Lower leg skin (tissue), 4 donors: Measurements from ENCODE around the gene MS4A10. TPM values are rescaled to one million over a fixed set of nuclear protein-coding genes. Genes with fewer than 3 reads are reported as not detected.

Experiments
- DNase-seq, 2 donors: peaks; one replicate each; pipeline ENCODE4 v3.0.0-alpha.2; 2019; ENCODE audit warnings: low spot score in 2 of 2
- H3K4me3 ChIP-seq: fragments of 200-600 bp; sonication (generic); 2 replicates; pipeline ENCODE4 v1.5.1; 2017; ENCODE audit warnings: mild to moderate bottlenecking, low read depth; ENCODE audit not compliant: poor library complexity, severe bottlenecking
- POLR2A ChIP-seq, 2 donors: fragments of 450-650 bp; IDR thresholded peaks; one replicate each; pipeline ENCODE4 v1.6.1; 2016 to 2017; ENCODE audit warnings: antibody characterized with exemption in 2 of 2, mild to moderate bottlenecking in 1 of 2, moderate library complexity in 1 of 2
- WGBS, 2 donors: methylation state at CpG; one replicate each; pipeline ENCODE4 v1.1.5; 2018; 5-methylcytosine and 5-hydroxymethylcytosine counted together
- intact Hi-C: fragments of 100-400 bp; cut with DNase I; formaldehyde crosslinking; loops from one replicate; pipeline ENCODE4 v1.15.0; 2023; ENCODE audit warnings: low total_unique reads
- total RNA-seq, 4 donors: library from RNA; depleted of rRNA; stranded (reverse); fragments of >200 nt; gene quantifications; one replicate each; pipeline ENCODE4 v1.1.0, GENCODE V29; 2016
- TF ChIP-seq, protein P1 (sequence below), 3 donors: fragments of 450-650 bp; IDR thresholded peaks; one replicate each; pipeline ENCODE4 v1.5.1; 2016; ENCODE audit warnings: antibody characterized with exemption in 3 of 3, mild to moderate bottlenecking in 3 of 3, moderate library complexity in 2 of 3

Gene MS4A10
- total RNA-seq, 4 donors from 2014 or later, result not detected

DNA sequence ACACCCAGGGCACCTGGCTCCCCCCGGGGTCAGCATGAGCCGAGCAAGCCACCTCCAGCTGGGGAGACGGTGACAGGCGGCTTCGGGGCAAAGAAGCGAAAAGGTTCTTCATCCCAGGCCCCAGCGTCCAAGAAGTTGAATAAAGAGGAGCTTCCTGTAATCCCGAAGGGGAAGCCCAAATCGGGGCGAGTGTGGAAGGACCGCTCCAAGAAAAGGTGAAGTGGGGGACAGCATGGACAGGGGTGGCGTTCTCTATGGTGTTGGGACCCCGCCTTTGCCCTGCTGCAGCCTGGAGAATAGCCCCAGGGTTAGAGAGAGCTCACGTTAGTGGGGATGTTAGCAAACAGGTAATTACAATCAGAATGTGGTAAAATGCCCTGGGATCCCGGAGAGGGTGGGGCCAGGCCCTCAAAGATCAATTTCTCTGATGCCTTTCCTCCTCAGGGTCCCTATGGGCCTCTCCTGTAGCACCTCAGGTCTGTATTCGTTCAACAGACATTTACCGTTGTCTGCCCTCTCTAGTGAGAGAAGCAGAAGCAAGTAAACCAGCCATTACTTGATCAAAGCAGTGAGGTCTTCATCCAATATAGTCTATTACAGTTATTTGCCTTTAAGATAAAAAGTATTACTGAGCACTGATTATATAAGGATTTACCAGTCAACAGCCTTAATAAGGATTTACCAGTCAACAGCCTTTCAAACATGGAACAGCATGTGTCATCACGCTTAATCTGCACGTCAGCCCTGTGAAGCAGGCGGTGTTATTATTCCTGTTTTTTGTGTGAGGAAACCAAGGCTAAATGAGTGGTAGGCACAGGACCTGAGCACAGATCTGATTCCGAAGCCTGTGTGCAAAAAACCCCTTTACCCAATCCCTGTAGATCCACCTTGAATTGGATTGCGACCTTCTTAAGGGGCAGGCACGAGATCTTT is 57.8 kb downstream of the MS4A10 start:
- intact Hi-C loops, result loop anchor here (5.0 to 10.0 kb wide), 2 partner anchors 39 to 292 kb away; no protein-coding TSS in a partner anchor
- H3K4me3 ChIP-seq, result peak overlapping the region; percentile 61
- 11 to 13% methylated on average over 21 to 23 of the region's 23 CpGs for WGBS, 2 donors
- no peak for TF ChIP-seq POLR2A (IDR thresholded peaks at IDR 0.05)
- TF ChIP-seq, protein P1, sequence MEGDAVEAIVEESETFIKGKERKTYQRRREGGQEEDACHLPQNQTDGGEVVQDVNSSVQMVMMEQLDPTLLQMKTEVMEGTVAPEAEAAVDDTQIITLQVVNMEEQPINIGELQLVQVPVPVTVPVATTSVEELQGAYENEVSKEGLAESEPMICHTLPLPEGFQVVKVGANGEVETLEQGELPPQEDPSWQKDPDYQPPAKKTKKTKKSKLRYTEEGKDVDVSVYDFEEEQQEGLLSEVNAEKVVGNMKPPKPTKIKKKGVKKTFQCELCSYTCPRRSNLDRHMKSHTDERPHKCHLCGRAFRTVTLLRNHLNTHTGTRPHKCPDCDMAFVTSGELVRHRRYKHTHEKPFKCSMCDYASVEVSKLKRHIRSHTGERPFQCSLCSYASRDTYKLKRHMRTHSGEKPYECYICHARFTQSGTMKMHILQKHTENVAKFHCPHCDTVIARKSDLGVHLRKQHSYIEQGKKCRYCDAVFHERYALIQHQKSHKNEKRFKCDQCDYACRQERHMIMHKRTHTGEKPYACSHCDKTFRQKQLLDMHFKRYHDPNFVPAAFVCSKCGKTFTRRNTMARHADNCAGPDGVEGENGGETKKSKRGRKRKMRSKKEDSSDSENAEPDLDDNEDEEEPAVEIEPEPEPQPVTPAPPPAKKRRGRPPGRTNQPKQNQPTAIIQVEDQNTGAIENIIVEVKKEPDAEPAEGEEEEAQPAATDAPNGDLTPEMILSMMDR (IDR thresholded peaks at IDR 0.05), result no peak
- no peak for DNase-seq

DNA sequence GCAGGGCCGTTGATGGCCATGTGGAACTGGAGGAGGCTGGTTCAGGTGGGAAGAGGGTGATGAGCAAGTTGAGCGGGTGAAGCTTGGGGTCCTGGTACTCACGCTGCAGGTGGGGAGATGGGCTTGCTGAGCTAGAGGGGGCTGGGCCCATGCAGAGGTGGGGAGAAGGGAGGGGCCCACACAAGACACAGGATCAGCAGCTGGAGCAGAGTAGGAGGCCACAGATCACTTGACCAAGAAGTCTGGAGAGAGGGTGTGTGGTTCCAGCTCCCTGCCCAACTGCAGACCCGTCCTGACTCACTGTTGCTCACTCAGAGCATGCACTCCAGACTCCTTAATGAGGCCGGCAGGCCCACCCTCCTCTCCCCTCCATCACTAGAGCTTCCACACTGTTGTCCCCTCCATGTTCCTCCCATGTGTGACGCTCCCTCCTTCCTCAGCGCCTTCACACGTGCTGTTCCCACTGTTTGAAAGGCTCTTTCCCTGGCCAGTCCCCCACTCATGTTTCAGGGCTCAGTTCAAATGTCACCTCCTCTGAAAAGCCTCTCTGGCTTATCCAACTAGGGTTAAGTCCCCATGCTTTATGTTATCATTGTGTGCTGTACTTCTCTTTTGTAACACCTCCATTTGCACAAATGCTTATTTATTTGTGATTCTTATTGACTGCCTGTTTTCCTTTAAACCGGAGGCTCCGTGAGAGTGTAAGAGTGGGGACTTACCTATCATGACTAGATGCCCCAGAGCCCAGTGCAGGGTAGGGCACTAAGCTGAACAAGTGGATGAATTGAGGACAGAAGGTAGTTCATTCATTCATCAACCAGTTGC is 59.1 kb downstream of the MS4A10 start:
- intact Hi-C loops, result loop anchor here (5.0 to 10.0 kb wide), 2 partner anchors 38 to 291 kb away; no protein-coding TSS in a partner anchor
- WGBS, 2 donors, result 53 to 72% methylated on average over 10 of the region's 10 CpGs
- TF ChIP-seq POLR2A (IDR thresholded peaks at IDR 0.05), result no peak
- TF ChIP-seq, protein P1 (IDR thresholded peaks at IDR 0.05), result no peak

DNA sequence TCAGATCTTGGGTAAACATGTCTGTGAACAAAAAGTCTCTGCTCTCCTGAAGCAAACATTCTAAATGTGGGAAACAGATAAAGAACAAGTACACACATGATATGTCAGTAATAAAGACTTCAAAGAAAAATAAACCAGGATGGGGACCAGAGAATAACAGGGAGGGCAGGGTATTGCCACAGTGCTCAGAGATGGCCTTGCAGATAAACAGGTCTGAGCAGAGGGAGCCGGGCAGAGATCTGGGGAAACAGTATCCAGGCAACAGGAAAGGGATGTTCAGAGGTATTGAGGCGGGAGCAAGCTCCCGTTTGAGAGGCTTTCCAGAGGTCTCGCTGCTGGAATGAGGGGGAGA is 59.7 kb downstream of the MS4A10 start:
- DNase-seq, result no peak
- intact Hi-C loops, result loop anchor here (5.0 to 10.0 kb wide), 2 partner anchors 37 to 290 kb away; no protein-coding TSS in a partner anchor
- 36% methylated on average over 4 of the region's 4 CpGs for WGBS, 2 donors
- no peak for TF ChIP-seq POLR2A (IDR thresholded peaks at IDR 0.05)
- TF ChIP-seq, protein P1 (IDR thresholded peaks at IDR 0.05), result no peak
- no peak overlapping the region for H3K4me3 ChIP-seq

More for the DNA sequence above, 59.1 kb downstream of the MS4A10 start:
- no peak for DNase-seq
- H3K4me3 ChIP-seq, result no peak overlapping the region

DNA sequence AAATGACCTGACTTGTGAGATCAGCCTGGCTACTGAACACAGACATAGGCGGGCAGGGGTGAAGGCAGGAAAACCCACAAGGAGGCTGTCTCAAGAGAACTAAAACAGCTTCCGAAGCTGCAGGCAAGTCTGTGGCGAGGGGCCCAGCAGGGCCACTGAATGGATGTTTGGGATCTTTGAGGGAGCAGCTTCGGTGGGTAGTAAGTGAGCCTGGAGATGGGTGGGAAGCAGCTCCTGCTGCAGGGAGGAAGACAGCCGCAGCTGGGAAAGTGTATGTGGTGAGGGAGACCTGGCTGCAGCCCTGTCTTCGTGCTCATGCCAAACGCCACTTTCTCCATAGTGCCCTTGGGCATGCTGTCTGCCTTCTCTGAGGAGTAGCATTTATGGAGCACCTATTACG is 60.2 kb downstream of the MS4A10 start:
- DNase-seq, result no peak
- no peak overlapping the region for H3K4me3 ChIP-seq
- TF ChIP-seq, protein P1 (IDR thresholded peaks at IDR 0.05), result no peak
- TF ChIP-seq POLR2A (IDR thresholded peaks at IDR 0.05), result no peak
- 72 to 76% methylated on average over 8 of the region's 8 CpGs for WGBS, 2 donors
- intact Hi-C loops, result loop anchor here (10.0 kb wide), 1 partner anchor 289 kb away; no protein-coding TSS in a partner anchor

DNA sequence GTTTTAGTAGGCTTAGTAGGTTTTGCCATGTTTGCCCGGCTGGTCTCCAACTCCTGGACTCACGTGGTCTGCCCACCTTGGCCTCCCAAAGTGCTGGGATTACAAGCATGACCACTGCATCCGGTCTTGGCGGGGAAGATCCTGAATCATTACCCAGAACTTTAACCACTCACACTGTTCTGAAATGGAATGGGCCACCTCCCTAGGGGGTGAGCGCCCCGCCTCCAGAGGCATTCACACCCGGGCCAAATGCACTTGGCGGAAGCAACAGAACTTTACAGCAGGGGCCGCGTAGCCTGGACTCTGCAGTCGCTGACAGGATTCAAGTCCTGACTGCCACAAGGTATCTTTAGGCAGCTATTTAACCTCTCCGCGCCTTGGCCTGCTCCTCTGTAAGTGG is 62.1 kb downstream of the MS4A10 start:
- no peak overlapping the region for H3K4me3 ChIP-seq
- 73 to 75% methylated on average over 13 of the region's 13 CpGs for WGBS, 2 donors
- TF ChIP-seq, protein P1 (IDR thresholded peaks at IDR 0.05), result no peak
- no peak for TF ChIP-seq POLR2A (IDR thresholded peaks at IDR 0.05)
- no peak for DNase-seq
- intact Hi-C loops, result loop anchor here (10.0 kb wide), 1 partner anchor 288 kb away; no protein-coding TSS in a partner anchor
